Progenitor cell of endocrine pancreas (in vitro differentiated cells): Measurements from ENCODE around the gene SDK2. TPM values are rescaled to one million over a fixed set of nuclear protein-coding genes. Genes with fewer than 3 reads are reported as not detected.
A peak's percentile ranks its signal among the peaks of the same experiment; 100 is the strongest.

ENCODE experiments used
- DNase-seq: peaks from one replicate; pipeline ENCODE4 v3.0.0; 2021; ENCODE audit warnings: low spot score; ENCODE audit not compliant: unreplicated experiment
- H3K27ac Mint-ChIP-seq: 2 replicates; pipeline ENCODE4 v1.8.0; 2021; ENCODE audit warnings: mild to moderate bottlenecking, moderate library complexity, mixed read lengths
- H3K27me3 Mint-ChIP-seq: 2 replicates; pipeline ENCODE4 v1.8.0; 2021; ENCODE audit warnings: mixed read lengths
- H3K36me3 Mint-ChIP-seq: 2 replicates; pipeline ENCODE4 v1.8.0; 2022; ENCODE audit warnings: mixed read lengths; ENCODE audit not compliant: insufficient read depth
- H3K4me1 Mint-ChIP-seq: 2 replicates; pipeline ENCODE4 v1.8.0; 2021; ENCODE audit warnings: low read depth, mixed read lengths
- H3K4me3 Mint-ChIP-seq: 2 replicates; pipeline ENCODE4 v1.8.0; 2021; ENCODE audit warnings: low read depth, mild to moderate bottlenecking, moderate library complexity, mixed read lengths
- H3K9me3 Mint-ChIP-seq: 2 replicates; pipeline ENCODE4 v1.8.0; 2021; ENCODE audit warnings: low read depth, mixed read lengths
- CTCF ChIP-seq: fragments of 200-600 bp; sonication (generic); IDR thresholded peaks from one replicate; pipeline ENCODE4 v1.5.0; 2021; ENCODE audit warnings: antibody characterized with exemption, mild to moderate bottlenecking; ENCODE audit not compliant: unreplicated experiment
- total RNA-seq: library from RNA; stranded (reverse); gene quantifications from 2 replicates; pipeline ENCODE4 v1.2.1, GENCODE V29; 2021

The SDK2 gene
- total RNA-seq, 1 donor from 2014 or later, result 6.7 TPM

DNA sequence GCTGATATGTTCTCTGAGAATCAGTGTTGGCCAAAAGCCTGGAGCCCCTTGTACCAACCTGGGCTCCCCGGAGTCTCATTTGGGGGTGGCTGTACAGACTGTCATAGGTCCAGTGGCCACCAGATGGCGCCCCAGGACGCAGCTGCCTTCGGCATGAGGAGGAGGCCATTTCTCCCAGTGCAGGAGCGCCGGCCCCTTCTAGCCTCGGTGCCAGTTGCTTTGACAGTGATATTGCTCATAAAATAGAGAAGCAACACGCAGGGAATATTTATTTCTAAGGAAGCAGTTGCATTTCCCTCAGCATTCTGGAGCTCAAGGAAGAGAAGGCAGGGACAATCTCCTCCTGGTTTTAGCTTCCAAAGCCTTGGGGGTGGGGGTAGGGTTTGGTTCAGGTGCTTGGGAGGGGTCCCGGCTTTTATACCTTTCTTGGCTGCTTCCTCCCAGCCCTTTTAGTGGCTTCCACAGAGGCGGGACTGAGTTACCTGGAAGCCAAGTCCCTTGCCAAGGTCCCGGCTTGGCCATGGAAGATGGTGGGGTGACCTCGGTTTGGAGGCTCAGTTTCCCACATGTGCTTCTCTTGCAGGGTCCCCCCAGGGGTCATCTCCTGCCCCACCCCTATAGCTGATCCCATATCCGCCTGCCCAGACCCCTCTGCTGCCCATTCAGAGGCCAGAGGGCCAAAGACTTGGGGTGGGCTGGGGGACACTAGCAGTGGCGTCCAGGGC is 214.6 kb downstream of the SDK2 start:
- Mint-ChIP-seq H3K27me3 (no peaks in the 10 kb centered on the region), H3K9me3 (no peaks in the 10 kb centered on the region), H3K27ac (peak overlapping the region; percentile 57), H3K36me3 (no peaks in the 10 kb centered on the region), H3K4me3 (peak overlapping the region; percentile 24), H3K4me1 (peaks cover 8% of the 10 kb centered on the region)
- peak; percentile 88 for DNase-seq
- peak; percentile 98 for TF ChIP-seq CTCF

- H3K36me3 Mint-ChIP-seq, result no peaks in the 10 kb centered on the region
- DNase-seq, result no peak
- no peaks in the 10 kb centered on the region for H3K9me3 Mint-ChIP-seq
- no peak for TF ChIP-seq CTCF
- H3K4me3 Mint-ChIP-seq, result no peak overlapping the region
- H3K27me3 Mint-ChIP-seq, result no peaks in the 10 kb centered on the region
- H3K4me1 Mint-ChIP-seq, result peaks cover 8% of the 10 kb centered on the region
- H3K27ac Mint-ChIP-seq, result no peak overlapping the region
These were observed 217.0 kb downstream of the SDK2 start for GRCh38 chr17:73427198-73427597.

- no peak for DNase-seq
- no peak for TF ChIP-seq CTCF
- Mint-ChIP-seq H3K27ac (no peak overlapping the region), H3K4me1 (peaks cover 2% of the 10 kb centered on the region), H3K27me3 (no peaks in the 10 kb centered on the region), H3K36me3 (no peaks in the 10 kb centered on the region), H3K4me3 (no peak overlapping the region), H3K9me3 (no peaks in the 10 kb centered on the region)
These were observed 219.7 kb downstream of the SDK2 start for GRCh38 chr17:73424571-73424970.

- TF ChIP-seq CTCF, result no peak
- Mint-ChIP-seq H3K36me3 (no peaks in the 10 kb centered on the region), H3K27ac (no peak overlapping the region), H3K4me1 (no peaks in the 10 kb centered on the region), H3K27me3 (no peaks in the 10 kb centered on the region), H3K9me3 (no peaks in the 10 kb centered on the region), H3K4me3 (no peak overlapping the region)
- DNase-seq, result no peak
These were observed 220.4 kb downstream of the SDK2 start for GRCh38 chr17:73423806-73424205.

GRCh38 chr17:73423159-73423715 is 221.0 kb downstream of the SDK2 start:
- no peak overlapping the region for H3K27ac Mint-ChIP-seq
- H3K4me3 Mint-ChIP-seq, result no peak overlapping the region
- no peaks in the 10 kb centered on the region for H3K4me1 Mint-ChIP-seq
- H3K36me3 Mint-ChIP-seq, result no peaks in the 10 kb centered on the region
- no peak for TF ChIP-seq CTCF
- H3K27me3 Mint-ChIP-seq, result no peaks in the 10 kb centered on the region
- DNase-seq, result no peak
- H3K9me3 Mint-ChIP-seq, result no peaks in the 10 kb centered on the region
